Pancreas (tissue), 10 donors: ENCODE results near the gene COL25A1. TPM values are rescaled to one million over a fixed set of nuclear protein-coding genes. Genes with fewer than 3 reads are reported as not detected.
A peak's percentile ranks its signal among the peaks of the same experiment; 100 is the strongest.

Source experiments
- ATAC-seq, 4 donors: fragments of 200-7000 bp; cut with Tn5 transposase; one replicate each; pipeline versions ENCODE4 v1.8.0 to v1.9.1; 2020; ENCODE audit warnings: mild to moderate bottlenecking in 4 of 4, moderate library complexity in 4 of 4
- DNase-seq, 6 donors: peaks; one replicate each; pipeline ENCODE4 v3.0.0-alpha.2; 2020
- FAIRE-seq: peaks from 2 replicates; lab custom pipeline; 2012; peaks lifted over from hg19 to GRCh38; lab: Jason Lieb, UNC
- H3K27ac ChIP-seq, 4 donors: fragments of 200-600 bp; sonication (generic); 1 replicate in 3 of 4; 2 replicates in 1 of 4; pipeline versions ENCODE4 v1.5.0 to v1.8.0; 2020
- H3K27me3 ChIP-seq, 4 donors: fragments of 200-600 bp; one replicate each; pipeline ENCODE4 v1.8.0; 2021
- H3K36me3 ChIP-seq, 3 donors: fragments of 200-600 bp; sonication (generic) in 1 of 3; one replicate each; pipeline versions ENCODE4 v1.5.0 to v1.8.0; 2020 to 2021
- H3K4me1 ChIP-seq, 3 donors: fragments of 200-600 bp; one replicate each; pipeline ENCODE4 v1.8.0; 2021
- H3K4me3 ChIP-seq, 4 donors: fragments of 200-600 bp; sonication (generic) in 2 of 4; one replicate each; pipeline versions ENCODE4 v1.5.0 to v1.8.0; 2020 to 2021
- H3K9me3 ChIP-seq, 4 donors: fragments of 200-600 bp; one replicate each; pipeline ENCODE4 v1.8.0; 2021
- WGBS, 2 donors: extraction: QIAGEN DNeasy Blood & Tissue Kit; methylation state at CpG; one replicate each; pipeline ENCODE4 v1.1.7; 2013; 5-methylcytosine and 5-hydroxymethylcytosine counted together
- intact Hi-C, 3 donors: fragments of 100-400 bp; cut with DNase I; formaldehyde crosslinking; loops; one replicate each; pipeline versions ENCODE4 v1.11.1 to v1.14.2; 2022
- polyA plus RNA-seq, 2 donors: library from polyadenylated mRNA; stranded (reverse); fragments of 200-250 nt; gene quantifications; one replicate each; pipeline ENCODE4 v1.2.3, GENCODE V29; 2013
- total RNA-seq, 6 donors: library from RNA; stranded (reverse); fragmentation: NEBNext Ultra II Directional in 4 of 6; extraction: Animal tissue kit (Norgen Biotek cat#: 25700) in 4 of 6; gene quantifications; one replicate each; pipeline versions ENCODE4 v1.2.1 to v1.2.4, GENCODE V29; 2021 to 2023
- TF ChIP-seq, protein P1 (sequence below), 4 donors: fragments of 200-600 bp; sonication (generic) in 3 of 4; IDR thresholded peaks; one replicate each; pipeline versions ENCODE4 v1.5.0 to v1.8.0; 2021; ENCODE audit warnings: antibody characterized with exemption in 4 of 4
- donor health status: healthy with polysubstance abuse.
- donor health status: DM: no; HTN: no; CAD: no; lungs with moderate emphysema.
- donor health status: DM: no; HTN: no; CAD: no.
- donor health status: control.
- donor health status: control.
- donor health status: Bipolar disorder and iron deficiency.
- donor health status: DM: yes; HTN: yes; CAD: no.
- donor health status: DM: no; HTN: no; CAD: no.
- donor health status: DM: no; HTN: no; CAD: no.
- donor health status: DM: yes; HTN: yes; CAD: no.

COL25A1 gene
- total and polyA plus RNA-seq, 8 donors, result 0.08 to 0.46 (median 0.22) TPM

DNA sequence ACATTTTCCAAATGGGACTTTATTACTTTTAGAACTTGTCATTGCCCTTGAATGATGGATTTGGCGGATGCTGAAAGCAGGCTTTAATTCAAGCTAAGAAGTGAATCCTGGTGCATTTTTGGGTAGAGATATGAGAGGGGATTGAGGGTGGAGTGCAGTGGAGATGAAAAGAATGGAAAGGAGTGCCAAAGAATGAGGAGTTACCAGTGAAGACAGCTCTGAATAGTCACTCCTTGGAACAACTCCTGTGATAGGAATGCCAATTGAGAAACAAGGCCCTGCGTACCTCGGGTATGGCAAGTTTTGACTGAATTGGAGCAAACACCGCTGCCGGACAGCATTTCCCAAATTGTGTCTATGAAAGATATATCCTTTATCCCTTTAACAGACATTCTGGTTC lies 503.2 kb downstream of the COL25A1 start:
- WGBS, 2 donors, result 74 to 91% methylated on average over 5 of the region's 5 CpGs
- TF ChIP-seq, protein P1, sequence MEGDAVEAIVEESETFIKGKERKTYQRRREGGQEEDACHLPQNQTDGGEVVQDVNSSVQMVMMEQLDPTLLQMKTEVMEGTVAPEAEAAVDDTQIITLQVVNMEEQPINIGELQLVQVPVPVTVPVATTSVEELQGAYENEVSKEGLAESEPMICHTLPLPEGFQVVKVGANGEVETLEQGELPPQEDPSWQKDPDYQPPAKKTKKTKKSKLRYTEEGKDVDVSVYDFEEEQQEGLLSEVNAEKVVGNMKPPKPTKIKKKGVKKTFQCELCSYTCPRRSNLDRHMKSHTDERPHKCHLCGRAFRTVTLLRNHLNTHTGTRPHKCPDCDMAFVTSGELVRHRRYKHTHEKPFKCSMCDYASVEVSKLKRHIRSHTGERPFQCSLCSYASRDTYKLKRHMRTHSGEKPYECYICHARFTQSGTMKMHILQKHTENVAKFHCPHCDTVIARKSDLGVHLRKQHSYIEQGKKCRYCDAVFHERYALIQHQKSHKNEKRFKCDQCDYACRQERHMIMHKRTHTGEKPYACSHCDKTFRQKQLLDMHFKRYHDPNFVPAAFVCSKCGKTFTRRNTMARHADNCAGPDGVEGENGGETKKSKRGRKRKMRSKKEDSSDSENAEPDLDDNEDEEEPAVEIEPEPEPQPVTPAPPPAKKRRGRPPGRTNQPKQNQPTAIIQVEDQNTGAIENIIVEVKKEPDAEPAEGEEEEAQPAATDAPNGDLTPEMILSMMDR (IDR thresholded peaks at IDR 0.05), result no peak
- H3K4me1 ChIP-seq, result no peaks in the 10 kb centered on the region
- intact Hi-C loops, result no loop called here
- ATAC-seq, result no peak
- FAIRE-seq, result no peak
- DNase-seq, result no peak
- H3K9me3 ChIP-seq, result no peaks in the 10 kb centered on the region
- no peak overlapping the region for H3K27ac ChIP-seq
- H3K27me3 ChIP-seq, result peaks cover 0 to 4% (median 0%) of the 10 kb centered on the region in 4 donors
- H3K4me3 ChIP-seq, result no peak overlapping the region
- no peaks in the 10 kb centered on the region for H3K36me3 ChIP-seq

DNA sequence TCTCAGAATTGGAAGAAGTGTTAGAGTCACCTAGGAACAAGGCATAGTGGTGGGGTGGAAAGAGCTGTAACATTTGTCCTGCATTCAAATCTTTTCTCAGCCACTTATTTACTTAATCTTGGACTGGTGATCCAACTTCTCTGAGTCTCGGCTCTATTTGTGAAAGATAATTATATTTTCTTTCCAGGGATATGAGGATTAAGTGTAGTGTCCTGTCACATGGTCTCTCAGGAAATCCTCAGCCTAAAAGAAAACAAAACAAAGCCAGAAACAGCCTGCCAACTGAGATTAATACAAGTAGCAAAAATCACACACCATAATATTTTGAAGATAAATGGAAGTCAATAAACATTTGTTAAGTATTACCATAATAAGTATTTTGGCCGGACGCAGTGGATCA lies 506.3 kb downstream of the COL25A1 start:
- Histone ChIP-seq H3K4me1 (no peaks in the 10 kb centered on the region), H3K27me3 (peaks cover 0 to 4% (median 0%) of the 10 kb centered on the region in 4 donors), H3K36me3 (no peaks in the 10 kb centered on the region), H3K27ac (no peak overlapping the region), H3K9me3 (no peaks in the 10 kb centered on the region), H3K4me3 (no peak overlapping the region)
- FAIRE-seq (no peak), ATAC-seq (no peak), DNase-seq (no peak)
- intact Hi-C loops, result no loop called here
- TF ChIP-seq, protein P1 (IDR thresholded peaks at IDR 0.05), result no peak
- WGBS, 2 donors, result 32 to 41% methylated on average over 3 of the region's 3 CpGs

GRCh38 chr4:108795733-108796132 lies 506.7 kb downstream of the COL25A1 start:
- ATAC-seq (no peak), FAIRE-seq (no peak)

DNA sequence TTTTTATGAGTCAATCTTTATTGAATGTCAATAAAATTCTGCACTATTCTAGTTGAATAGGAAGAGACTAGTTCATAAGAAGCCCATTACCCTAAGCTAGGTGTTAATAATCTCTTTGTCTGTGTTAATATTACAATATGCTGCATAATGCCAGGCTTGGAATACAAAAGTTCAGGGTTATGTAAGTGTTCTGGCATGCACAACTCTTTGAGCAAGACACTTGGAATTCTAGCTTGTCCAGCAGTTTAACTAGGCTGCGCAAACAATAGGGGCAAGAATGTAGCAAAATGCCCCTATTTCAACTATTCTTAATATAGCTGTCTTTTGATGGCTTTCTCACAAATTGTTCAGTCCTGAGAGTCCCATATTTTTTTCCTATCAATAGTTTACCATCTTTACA lies 508.3 kb downstream of the COL25A1 start:
- TF ChIP-seq, protein P1 (IDR thresholded peaks at IDR 0.05), result no peak
- FAIRE-seq (no peak), DNase-seq (no peak), ATAC-seq (peak in 1 of 4 donors; percentile 46)
- no peaks in the 10 kb centered on the region for H3K36me3 ChIP-seq
- no peaks in the 10 kb centered on the region for H3K9me3 ChIP-seq
- peaks cover 0 to 4% (median 0%) of the 10 kb centered on the region in 4 donors for H3K27me3 ChIP-seq
- H3K4me1 ChIP-seq, result no peaks in the 10 kb centered on the region
- 15 to 35% methylated on average over 1 of the region's 1 CpG for WGBS, 2 donors
- intact Hi-C loops, result no loop called here
- no peak overlapping the region for H3K4me3 ChIP-seq
- no peak overlapping the region for H3K27ac ChIP-seq

More at GRCh38 chr4:108795733-108796132, 506.7 kb downstream of the COL25A1 start:
- no peak for DNase-seq
- H3K4me3 ChIP-seq, result no peak overlapping the region
- TF ChIP-seq, protein P1 (IDR thresholded peaks at IDR 0.05), result no peak
- no peak overlapping the region for H3K27ac ChIP-seq
- intact Hi-C loops, result no loop called here
- no peaks in the 10 kb centered on the region for H3K9me3 ChIP-seq
- no peaks in the 10 kb centered on the region for H3K36me3 ChIP-seq
- no peaks in the 10 kb centered on the region for H3K4me1 ChIP-seq
- peaks cover 0 to 4% (median 0%) of the 10 kb centered on the region in 4 donors for H3K27me3 ChIP-seq

- H3K27ac ChIP-seq, result no peak overlapping the region
- TF ChIP-seq, protein P1 (IDR thresholded peaks at IDR 0.05), result no peak
Measured at GRCh38 chr4:108793415-108793814, 509.0 kb downstream of the COL25A1 start.

More at GRCh38 chr4:108793415-108793814, 509.0 kb downstream of the COL25A1 start:
- Histone ChIP-seq H3K27me3 (peaks cover 0 to 4% (median 0%) of the 10 kb centered on the region in 4 donors), H3K9me3 (no peaks in the 10 kb centered on the region), H3K36me3 (no peaks in the 10 kb centered on the region), H3K4me1 (no peaks in the 10 kb centered on the region), H3K4me3 (no peak overlapping the region)
- ATAC-seq (no peak), DNase-seq (no peak), FAIRE-seq (no peak)
- intact Hi-C loops, result no loop called here
- 94 to 96% methylated on average over 1 of the region's 1 CpG for WGBS, 2 donors
